Esophagus muscularis mucosa (tissue), 4 donors: Measurements from ENCODE around the gene TAS2R13. TPM values are rescaled to one million over a fixed set of nuclear protein-coding genes. Genes with fewer than 3 reads are reported as not detected.

Source experiments
- DNase-seq: peaks from one replicate; pipeline ENCODE4 v3.0.0-alpha.2; 2017; ENCODE audit errors: extremely low spot score
- H3K27ac ChIP-seq, 4 donors: fragments of 200-600 bp; sonication (generic); replicated peaks in 1 of 4; 1 replicate in 3 of 4; 2 replicates in 1 of 4; pipeline ENCODE4 v1.5.1; 2016 to 2019; ENCODE audit warnings: mild to moderate bottlenecking in 1 of 4
- H3K27me3 ChIP-seq, 4 donors: fragments of 200-600 bp; sonication (generic); one replicate each; pipeline versions ENCODE4 v1.5.1 to v1.6.0; 2016 to 2019
- H3K36me3 ChIP-seq, 4 donors: fragments of 200-600 bp; sonication (generic); one replicate each; pipeline ENCODE4 v1.5.1; 2016 to 2019
- H3K4me1 ChIP-seq, 4 donors: fragments of 200-600 bp; sonication (generic); one replicate each; pipeline ENCODE4 v1.5.1; 2016 to 2019
- H3K4me3 ChIP-seq, 4 donors: fragments of 200-600 bp; sonication (generic); 1 replicate in 2 of 4; 2 replicates in 2 of 4; pipeline ENCODE4 v1.5.1; 2016 to 2019; ENCODE audit warnings: mild to moderate bottlenecking in 4 of 4, moderate library complexity in 1 of 4
- H3K9me3 ChIP-seq, 4 donors: fragments of 200-600 bp; sonication (generic); 1 replicate in 3 of 4; 2 replicates in 1 of 4; pipeline ENCODE4 v1.5.1; 2016 to 2019
- EP300 ChIP-seq: sonication (generic); formaldehyde crosslinking; IDR thresholded peaks from one replicate; pipeline ENCODE4 v1.6.1; 2017; ENCODE audit warnings: antibody characterized with exemption
- POLR2A ChIP-seq: fragments of 450-650 bp; IDR thresholded peaks from one replicate; pipeline ENCODE4 v1.6.1; 2017; ENCODE audit warnings: antibody characterized with exemption, moderate library complexity, mild to moderate bottlenecking, low read depth
- POLR2AphosphoS5 ChIP-seq, 2 donors: sonication (generic); formaldehyde crosslinking; IDR thresholded peaks; one replicate each; pipeline ENCODE4 v1.6.1; 2017; ENCODE audit warnings: antibody characterized with exemption in 2 of 2
- WGBS: methylation state at CpG from one replicate; pipeline ENCODE4 v1.1.5; 2018; 5-methylcytosine and 5-hydroxymethylcytosine counted together
- intact Hi-C: fragments of 100-400 bp; cut with DNase I; formaldehyde crosslinking; loops from one replicate; pipeline ENCODE4 v1.15.1; 2023
- total RNA-seq, 4 donors: library from RNA; depleted of rRNA; stranded (reverse); fragments of >200 nt; gene quantifications; one replicate each; pipeline versions ENCODE4 v1.1.0 to v1.2.1, GENCODE V29; 2016
- TF ChIP-seq, protein P1 (sequence below), 3 experiments: fragments of 200-600 bp in 2 of 3; fragments of 450-650 bp in 1 of 3; sonication (generic) in 2 of 3; IDR thresholded peaks; one replicate each; pipeline ENCODE4 v1.5.1; 2017 to 2019; ENCODE audit warnings: antibody characterized with exemption in 3 of 3, mild to moderate bottlenecking in 2 of 3, moderate library complexity in 1 of 3

Gene TAS2R13
- total RNA-seq, 4 donors from 2014 or later: 0.52 to 1.7 (median 0.80) TPM

DNA sequence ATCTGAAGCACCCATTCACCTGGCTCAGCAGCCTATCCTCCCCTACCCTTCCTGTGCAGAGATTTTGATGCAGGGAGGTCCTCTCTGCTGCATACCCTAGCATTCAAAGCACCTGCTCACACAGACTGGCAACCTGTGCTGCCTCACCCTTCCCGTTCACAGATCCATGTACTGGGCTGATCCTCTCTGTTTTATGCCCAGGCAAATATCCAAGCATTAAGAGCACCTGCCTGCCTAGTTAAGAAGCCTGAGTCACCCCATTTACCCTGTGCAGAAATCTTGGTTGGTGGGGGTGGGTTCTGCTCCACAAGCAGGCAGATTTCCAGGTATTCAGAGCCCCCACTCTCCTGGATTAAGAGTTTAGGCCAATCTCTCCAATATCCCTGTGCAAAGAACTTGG lies 8.4 kb downstream of the TAS2R13 start:
- H3K4me1 ChIP-seq: no peaks in the 10 kb centered on the region

DNA sequence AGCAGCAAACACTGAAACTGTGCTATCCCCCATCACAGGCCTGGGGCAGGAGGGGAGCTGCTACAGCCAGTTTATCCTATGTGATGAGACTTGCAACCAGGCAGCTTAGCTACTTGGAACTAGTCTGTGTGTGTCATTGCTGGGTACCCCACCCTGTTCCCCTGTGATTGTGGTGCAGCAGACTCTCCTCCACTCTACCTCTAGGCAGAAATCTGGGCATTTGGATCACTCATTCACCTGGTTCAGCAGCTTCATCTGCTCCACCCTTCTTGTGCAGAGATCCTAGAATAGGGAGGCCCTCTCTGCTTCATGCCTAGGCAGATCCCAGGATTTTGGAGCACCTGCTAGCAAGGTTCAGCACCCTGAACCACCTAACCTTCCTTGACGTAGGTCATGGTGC lies 8.8 kb downstream of the TAS2R13 start:
- 100% methylated on average over 1 of the region's 1 CpG for WGBS
- H3K4me3 ChIP-seq: no peak overlapping the region
- H3K27me3 ChIP-seq: no peaks in the 10 kb centered on the region
- H3K27ac ChIP-seq: no peak overlapping the region
- DNase-seq: no peak
- intact Hi-C loops: no loop called here
- H3K36me3 ChIP-seq: no peaks in the 10 kb centered on the region
- H3K9me3 ChIP-seq: peaks cover 0 to 36% (median 25%) of the 10 kb centered on the region in 4 donors
- TF ChIP-seq, protein P1, sequence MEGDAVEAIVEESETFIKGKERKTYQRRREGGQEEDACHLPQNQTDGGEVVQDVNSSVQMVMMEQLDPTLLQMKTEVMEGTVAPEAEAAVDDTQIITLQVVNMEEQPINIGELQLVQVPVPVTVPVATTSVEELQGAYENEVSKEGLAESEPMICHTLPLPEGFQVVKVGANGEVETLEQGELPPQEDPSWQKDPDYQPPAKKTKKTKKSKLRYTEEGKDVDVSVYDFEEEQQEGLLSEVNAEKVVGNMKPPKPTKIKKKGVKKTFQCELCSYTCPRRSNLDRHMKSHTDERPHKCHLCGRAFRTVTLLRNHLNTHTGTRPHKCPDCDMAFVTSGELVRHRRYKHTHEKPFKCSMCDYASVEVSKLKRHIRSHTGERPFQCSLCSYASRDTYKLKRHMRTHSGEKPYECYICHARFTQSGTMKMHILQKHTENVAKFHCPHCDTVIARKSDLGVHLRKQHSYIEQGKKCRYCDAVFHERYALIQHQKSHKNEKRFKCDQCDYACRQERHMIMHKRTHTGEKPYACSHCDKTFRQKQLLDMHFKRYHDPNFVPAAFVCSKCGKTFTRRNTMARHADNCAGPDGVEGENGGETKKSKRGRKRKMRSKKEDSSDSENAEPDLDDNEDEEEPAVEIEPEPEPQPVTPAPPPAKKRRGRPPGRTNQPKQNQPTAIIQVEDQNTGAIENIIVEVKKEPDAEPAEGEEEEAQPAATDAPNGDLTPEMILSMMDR (IDR thresholded peaks at IDR 0.05): no peak
- TF ChIP-seq POLR2A (no peak), EP300 (no peak), POLR2AphosphoS5 (IDR thresholded peaks at IDR 0.05) (no peak)
- H3K4me1 ChIP-seq: no peaks in the 10 kb centered on the region

More for the DNA sequence above, 8.4 kb downstream of the TAS2R13 start:
- intact Hi-C loops: no loop called here
- 100% methylated on average over 1 of the region's 1 CpG for WGBS
- Histone ChIP-seq H3K9me3 (peaks cover 0 to 39% (median 26%) of the 10 kb centered on the region in 4 donors), H3K4me3 (no peak overlapping the region), H3K27ac (no peak overlapping the region), H3K36me3 (no peaks in the 10 kb centered on the region), H3K27me3 (no peaks in the 10 kb centered on the region)
- no peak for DNase-seq
- no peak for TF ChIP-seq POLR2A

DNA sequence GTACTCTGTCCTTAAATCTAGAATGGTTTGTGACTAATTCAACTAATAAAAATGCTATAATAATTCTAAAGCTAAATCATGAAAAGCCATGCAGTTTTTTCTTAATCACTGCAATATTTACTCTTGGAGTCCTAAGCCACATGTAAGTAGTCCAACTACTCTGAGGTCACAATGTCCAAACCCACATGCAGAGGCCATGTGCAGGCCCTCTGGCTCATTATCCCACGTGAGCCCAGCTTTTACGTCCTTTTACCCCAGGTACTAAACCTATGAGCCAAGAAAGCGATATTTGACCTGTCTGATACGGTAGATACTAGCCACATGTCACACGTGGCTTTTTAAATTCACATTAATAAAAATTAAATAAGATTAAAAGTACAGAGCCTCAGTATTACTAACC lies 12.5 kb downstream of the TAS2R13 start:
- Histone ChIP-seq H3K9me3 (no peaks in the 10 kb centered on the region), H3K36me3 (peaks cover 0 to 4% (median 0%) of the 10 kb centered on the region in 4 donors), H3K4me1 (no peaks in the 10 kb centered on the region), H3K27me3 (no peaks in the 10 kb centered on the region), H3K4me3 (no peak overlapping the region), H3K27ac (no peak overlapping the region)
- TF ChIP-seq EP300 (no peak), POLR2AphosphoS5 (IDR thresholded peaks at IDR 0.05) (no peak), POLR2A (no peak)
- TF ChIP-seq, protein P1 (IDR thresholded peaks at IDR 0.05): no peak
- intact Hi-C loops: no loop called here
- 95% methylated on average over 5 of the region's 5 CpGs for WGBS
- DNase-seq: no peak

DNA sequence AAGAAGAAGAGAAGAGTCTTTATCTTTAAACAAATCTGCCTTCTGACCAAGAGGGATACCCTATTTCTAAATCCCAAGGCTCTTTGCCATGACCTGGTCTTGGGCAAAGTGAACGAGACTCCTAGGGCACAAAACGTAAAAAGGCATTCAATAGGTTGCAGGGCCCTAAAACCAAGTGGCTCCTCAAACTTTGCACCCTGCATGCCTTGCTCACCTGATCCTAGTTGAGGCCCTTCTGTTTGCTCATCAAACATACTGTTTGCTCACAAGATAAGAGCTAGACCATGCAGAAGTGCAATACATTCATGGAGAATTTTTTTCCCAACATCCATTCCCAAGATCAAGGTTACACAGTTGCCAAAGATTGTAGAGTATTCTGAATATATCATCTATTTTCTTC lies 17.4 kb downstream of the TAS2R13 start:
- intact Hi-C loops: no loop called here

DNA sequence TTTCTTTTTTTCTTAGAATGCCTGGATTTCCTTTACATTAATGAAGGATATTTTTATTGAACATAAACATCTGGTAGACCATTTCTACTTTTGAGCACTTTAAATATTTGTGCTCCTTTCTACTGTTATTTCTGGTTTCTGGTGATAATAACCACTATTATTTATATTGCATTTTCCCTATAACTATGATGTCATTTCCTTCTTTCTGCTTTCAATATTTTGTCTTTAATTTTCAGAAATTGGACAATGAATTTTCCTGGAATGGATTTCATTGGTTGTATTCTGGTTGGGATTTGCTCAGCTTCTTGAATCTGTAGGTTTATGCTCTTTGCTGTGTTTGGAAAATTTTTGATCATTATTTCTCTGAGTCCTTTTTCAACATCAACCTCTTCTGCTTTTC lies 20.1 kb downstream of the TAS2R13 start:
- H3K9me3 ChIP-seq: no peaks in the 10 kb centered on the region
- H3K27me3 ChIP-seq: no peaks in the 10 kb centered on the region
- no peak overlapping the region for H3K27ac ChIP-seq
- H3K36me3 ChIP-seq: no peaks in the 10 kb centered on the region
- DNase-seq: no peak
- no peak for TF ChIP-seq EP300
- no peak for TF ChIP-seq POLR2A
- no peak for TF ChIP-seq POLR2AphosphoS5 (IDR thresholded peaks at IDR 0.05)
- intact Hi-C loops: no loop called here
- H3K4me1 ChIP-seq: no peaks in the 10 kb centered on the region
- no peak overlapping the region for H3K4me3 ChIP-seq

More for the DNA sequence above, 17.4 kb downstream of the TAS2R13 start:
- WGBS: 95% methylated on average over 2 of the region's 2 CpGs
- no peak for DNase-seq
- H3K9me3 ChIP-seq: no peaks in the 10 kb centered on the region
- H3K27me3 ChIP-seq: no peaks in the 10 kb centered on the region
- TF ChIP-seq POLR2AphosphoS5 (IDR thresholded peaks at IDR 0.05): no peak
- no peak for TF ChIP-seq EP300
- TF ChIP-seq POLR2A: no peak
- TF ChIP-seq, protein P1 (IDR thresholded peaks at IDR 0.05): no peak
- H3K27ac ChIP-seq: no peak overlapping the region
- peaks cover 0 to 4% (median 0%) of the 10 kb centered on the region in 4 donors for H3K36me3 ChIP-seq
- H3K4me3 ChIP-seq: no peak overlapping the region
- H3K4me1 ChIP-seq: no peaks in the 10 kb centered on the region

DNA sequence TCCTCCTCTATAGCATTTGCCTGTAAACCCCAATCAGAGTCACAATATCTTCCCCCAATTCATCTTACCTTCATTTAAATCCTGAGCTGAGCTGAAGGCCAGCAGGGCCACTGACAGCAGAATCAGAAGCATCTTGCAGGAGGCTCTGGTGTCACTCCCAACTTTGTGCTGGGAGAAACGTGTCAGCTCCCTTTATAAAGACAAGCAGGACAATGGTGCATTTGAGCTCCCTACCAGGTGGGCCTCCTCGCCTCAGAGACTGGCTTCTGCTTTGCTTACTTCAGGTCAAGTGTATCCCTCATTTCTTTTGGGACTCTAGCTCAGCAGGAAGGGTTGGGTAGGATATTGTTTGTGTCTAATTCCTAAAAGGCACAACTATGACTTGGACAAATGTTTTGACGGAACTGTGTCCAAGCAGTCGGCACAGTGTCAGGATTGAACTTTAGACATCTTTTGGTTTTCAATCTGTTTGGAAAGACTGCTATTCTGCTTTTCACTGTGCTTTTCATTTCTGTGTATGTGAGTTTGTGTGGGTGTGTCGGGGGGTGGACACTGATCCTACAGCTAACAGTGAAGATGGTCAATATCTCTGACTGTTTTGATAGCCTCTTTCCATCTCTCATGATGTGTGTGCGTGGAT lies 25.2 kb downstream of the TAS2R13 start, which contains the start of gene PRH1:
TSS of gene PRH1 (minus strand) at position 170 of the 640 bp plus-strand sequence. CDS start at position 132, 38 bp downstream.
- Histone ChIP-seq H3K27me3 (no peaks in the 10 kb centered on the region), H3K4me3 (no peak within 1 kb of the TSS), H3K4me1 (no peaks in the 10 kb centered on the region), H3K27ac (no peak within 1 kb of the TSS), H3K9me3 (no peaks in the 10 kb centered on the region), H3K36me3 (peaks cover 0 to 19% (median 0%) of the 10 kb centered on the region in 4 donors)
- intact Hi-C loops: no loop called here
- DNase-seq: no peak
- no peak for TF ChIP-seq POLR2A
- TF ChIP-seq EP300: no peak
- TF ChIP-seq, protein P1 (IDR thresholded peaks at IDR 0.05): no peak
- no peak for TF ChIP-seq POLR2AphosphoS5 (IDR thresholded peaks at IDR 0.05)
- 93% methylated on average over 6 of the region's 6 CpGs for WGBS
